CD4-positive, alpha-beta T cell treated with Interleukin-2 at 100 ng/mL for 4 hours (primary cell): ENCODE results near the gene FRMD4A.
"Not testable (repeated sequence)": the region's sequence is repeated elsewhere in the genome, so short reads cannot be mapped to it uniquely, and the experiment has no call there.

Experiments used
- DNase-seq: peaks from one replicate; pipeline ENCODE4 v3.0.0-alpha.2; 2020; ENCODE audit warnings: low spot score

The FRMD4A gene

GRCh38 chr10:14099885-14100284, 230.8 kb downstream of the FRMD4A start:
- DNase-seq = no peak

GRCh38 chr10:14093730-14094484, 236.8 kb downstream of the FRMD4A start:
- DNase-seq = peak; percentile 4

- no peak for DNase-seq
These were observed 237.9 kb downstream of the FRMD4A start for GRCh38 chr10:14092799-14093198.

GRCh38 chr10:14089556-14090292, 241.0 kb downstream of the FRMD4A start:
- DNase-seq = no peak

GRCh38 chr10:14087566-14087965, 243.2 kb downstream of the FRMD4A start:
- no peak for DNase-seq

- no peak for DNase-seq
These were observed 244.1 kb downstream of the FRMD4A start for GRCh38 chr10:14086596-14086995.

GRCh38 chr10:14084875-14085274, 245.8 kb downstream of the FRMD4A start:
- DNase-seq = no peak

- DNase-seq = no peak
These were observed 249.9 kb downstream of the FRMD4A start for GRCh38 chr10:14080795-14081194.

- DNase-seq = no peak
These were observed 253.3 kb downstream of the FRMD4A start for GRCh38 chr10:14077430-14077829.

- DNase-seq = no peak
These were observed 256.5 kb downstream of the FRMD4A start for GRCh38 chr10:14074062-14074884.

GRCh38 chr10:14072541-14072940, 258.2 kb downstream of the FRMD4A start:
- DNase-seq = no peak

- no peak for DNase-seq
These were observed 258.8 kb downstream of the FRMD4A start for GRCh38 chr10:14071956-14072355.

- no peak for DNase-seq
These were observed 262.0 kb downstream of the FRMD4A start for GRCh38 chr10:14068601-14069250.

- not testable (repeated sequence) for DNase-seq
These were observed 263.1 kb downstream of the FRMD4A start for GRCh38 chr10:14067638-14068037.

- DNase-seq = no peak
These were observed 264.6 kb downstream of the FRMD4A start for GRCh38 chr10:14066106-14066505.

- no peak for DNase-seq
These were observed 267.0 kb downstream of the FRMD4A start for GRCh38 chr10:14063531-14064285.

- no peak for DNase-seq
These were observed 268.0 kb downstream of the FRMD4A start for GRCh38 chr10:14062528-14063260.

- DNase-seq = no peak
These were observed 270.2 kb downstream of the FRMD4A start for GRCh38 chr10:14060320-14061070.

GRCh38 chr10:14056610-14057332, 274.0 kb downstream of the FRMD4A start:
- DNase-seq = no peak
